Astrocyte (in vitro differentiated cells and primary cell): ENCODE results near the gene RAET1G. TPM values are rescaled to one million over a fixed set of nuclear protein-coding genes. Genes with fewer than 3 reads are reported as not detected.

Source experiments
- DNase-seq: peaks from one replicate; pipeline ENCODE4 v3.0.0-alpha.2; 2010; ENCODE audit warnings: low read depth
- FAIRE-seq: peaks from 2 replicates; lab custom pipeline; 2011; peaks lifted over from hg19 to GRCh38; lab: Jason Lieb, UNC
- H2AFZ ChIP-seq: 2 replicates; pipeline ENCODE4 v1.6.0; 2012; ENCODE audit warnings: low read depth, low read length, inconsistent platforms
- H3K27ac ChIP-seq: 2 replicates; pipeline ENCODE4 v1.5.1; 2011; ENCODE audit warnings: low read depth, low read length, inconsistent platforms
- H3K27me3 ChIP-seq: 2 replicates; pipeline ENCODE4 v1.6.0; 2011; ENCODE audit warnings: low read length, inconsistent platforms; ENCODE audit not compliant: insufficient read depth
- H3K36me3 ChIP-seq: 2 replicates; pipeline ENCODE4 v1.5.1; 2011; ENCODE audit warnings: low read length, inconsistent platforms; ENCODE audit not compliant: insufficient read depth
- H3K4me1 ChIP-seq: 2 replicates; pipeline ENCODE4 v1.5.1; 2011; ENCODE audit warnings: low read length, inconsistent platforms; ENCODE audit not compliant: insufficient read depth
- H3K4me2 ChIP-seq: 2 replicates; pipeline ENCODE4 v1.6.0; 2012; ENCODE audit warnings: low read length, inconsistent platforms
- H3K4me3 ChIP-seq: 2 replicates; pipeline ENCODE4 v1.5.1; 2011; ENCODE audit warnings: low read depth, mild to moderate bottlenecking, low read length, inconsistent platforms; ENCODE audit not compliant: insufficient read depth
- H3K79me2 ChIP-seq: 2 replicates; pipeline ENCODE4 v1.6.0; 2012; ENCODE audit warnings: mild to moderate bottlenecking, low read length, inconsistent platforms; ENCODE audit not compliant: insufficient read depth
- H3K9ac ChIP-seq: 2 replicates; pipeline ENCODE4 v1.6.0; 2012; ENCODE audit warnings: mild to moderate bottlenecking, low read length, inconsistent platforms
- H3K9me3 ChIP-seq: 2 replicates; pipeline ENCODE4 v1.5.1; 2012; ENCODE audit warnings: low read depth, mild to moderate bottlenecking, low read length, inconsistent platforms; ENCODE audit not compliant: insufficient read depth
- H4K20me1 ChIP-seq: 2 replicates; pipeline ENCODE4 v1.6.0; 2012; ENCODE audit warnings: low read length, inconsistent platforms; ENCODE audit not compliant: insufficient read depth
- H3K27ac Mint-ChIP-seq: one replicate; pipeline ENCODE4 v1.8.0; 2021; ENCODE audit warnings: mild to moderate bottlenecking, mixed read lengths; ENCODE audit not compliant: unreplicated experiment
- H3K27me3 Mint-ChIP-seq: one replicate; pipeline ENCODE4 v1.8.0; 2021; ENCODE audit warnings: low read depth, mixed read lengths; ENCODE audit not compliant: unreplicated experiment
- H3K36me3 Mint-ChIP-seq: one replicate; pipeline ENCODE4 v1.8.0; 2021; ENCODE audit warnings: low read depth, mixed read lengths; ENCODE audit not compliant: unreplicated experiment
- H3K4me1 Mint-ChIP-seq: one replicate; pipeline ENCODE4 v1.8.0; 2021; ENCODE audit warnings: low read depth, mixed read lengths; ENCODE audit not compliant: unreplicated experiment
- H3K4me3 Mint-ChIP-seq: one replicate; pipeline ENCODE4 v1.8.0; 2021; ENCODE audit warnings: mild to moderate bottlenecking, moderate library complexity, mixed read lengths; ENCODE audit not compliant: unreplicated experiment
- H3K9me3 Mint-ChIP-seq: one replicate; pipeline ENCODE4 v1.8.0; 2021; ENCODE audit warnings: mild to moderate bottlenecking, mixed read lengths; ENCODE audit not compliant: unreplicated experiment
- EZH2 ChIP-seq: IDR thresholded peaks from 2 replicates; pipeline ENCODE4 v1.6.1; 2012; ENCODE audit warnings: mild to moderate bottlenecking, low read length, inconsistent platforms; ENCODE audit not compliant: insufficient read depth
- total RNA-seq: library from RNA; stranded (reverse); gene quantifications from 2 replicates; pipeline ENCODE4 v1.2.1, GENCODE V29; 2021
- TF ChIP-seq, protein P1 (sequence below): IDR thresholded peaks from 2 replicates; pipeline ENCODE4 v1.5.1; 2011; ENCODE audit warnings: low read depth, mild to moderate bottlenecking, inconsistent platforms, low read length, moderate library complexity; ENCODE audit not compliant: insufficient read depth

The RAET1G gene
- total RNA-seq, 1 donor from 2014 or later: not detected

DNA sequence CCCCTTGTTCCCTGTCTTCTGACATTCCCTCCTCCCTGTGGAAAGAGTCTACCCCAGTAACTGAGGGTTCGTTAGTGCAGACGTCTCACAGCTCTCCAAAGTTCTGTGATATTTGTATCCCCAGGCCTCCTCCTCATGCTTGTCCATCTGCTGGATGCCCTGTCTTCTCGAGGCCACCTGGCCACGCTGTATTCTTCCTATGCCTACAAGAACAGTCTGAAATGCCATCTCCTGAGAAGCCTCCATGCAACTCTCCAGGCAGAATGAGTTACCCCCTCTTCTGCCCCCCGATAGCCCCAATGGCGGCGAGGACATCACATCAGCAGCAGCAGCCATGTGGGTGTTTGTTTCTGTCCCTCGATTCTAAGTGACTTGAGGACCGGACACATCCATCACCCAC lies 28.2 kb upstream of the RAET1G start:
- H3K27me3 ChIP-seq: peaks cover 46% of the 10 kb centered on the region
- Mint-ChIP-seq H3K4me1 (peaks cover 2% of the 10 kb centered on the region), H3K36me3 (peaks cover 4% of the 10 kb centered on the region), H3K27me3 (peaks cover 79% of the 10 kb centered on the region), H3K9me3 (peaks cover 4% of the 10 kb centered on the region), H3K27ac (no peak overlapping the region), H3K4me3 (no peak overlapping the region)
- FAIRE-seq (no peak), DNase-seq (no peak)
- H3K27ac ChIP-seq: no peak overlapping the region
- H3K36me3 ChIP-seq: no peaks in the 10 kb centered on the region
- H2AFZ ChIP-seq: no peak overlapping the region
- no peaks in the 10 kb centered on the region for H4K20me1 ChIP-seq
- no peak overlapping the region for H3K9ac ChIP-seq
- H3K4me2 ChIP-seq: no peak overlapping the region
- H3K9me3 ChIP-seq: no peaks in the 10 kb centered on the region
- H3K4me3 ChIP-seq: no peak overlapping the region
- TF ChIP-seq EZH2: no peak
- TF ChIP-seq, protein P1, sequence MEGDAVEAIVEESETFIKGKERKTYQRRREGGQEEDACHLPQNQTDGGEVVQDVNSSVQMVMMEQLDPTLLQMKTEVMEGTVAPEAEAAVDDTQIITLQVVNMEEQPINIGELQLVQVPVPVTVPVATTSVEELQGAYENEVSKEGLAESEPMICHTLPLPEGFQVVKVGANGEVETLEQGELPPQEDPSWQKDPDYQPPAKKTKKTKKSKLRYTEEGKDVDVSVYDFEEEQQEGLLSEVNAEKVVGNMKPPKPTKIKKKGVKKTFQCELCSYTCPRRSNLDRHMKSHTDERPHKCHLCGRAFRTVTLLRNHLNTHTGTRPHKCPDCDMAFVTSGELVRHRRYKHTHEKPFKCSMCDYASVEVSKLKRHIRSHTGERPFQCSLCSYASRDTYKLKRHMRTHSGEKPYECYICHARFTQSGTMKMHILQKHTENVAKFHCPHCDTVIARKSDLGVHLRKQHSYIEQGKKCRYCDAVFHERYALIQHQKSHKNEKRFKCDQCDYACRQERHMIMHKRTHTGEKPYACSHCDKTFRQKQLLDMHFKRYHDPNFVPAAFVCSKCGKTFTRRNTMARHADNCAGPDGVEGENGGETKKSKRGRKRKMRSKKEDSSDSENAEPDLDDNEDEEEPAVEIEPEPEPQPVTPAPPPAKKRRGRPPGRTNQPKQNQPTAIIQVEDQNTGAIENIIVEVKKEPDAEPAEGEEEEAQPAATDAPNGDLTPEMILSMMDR: no peak
- no peaks in the 10 kb centered on the region for H3K4me1 ChIP-seq
- H3K79me2 ChIP-seq: no peaks in the 10 kb centered on the region

DNA sequence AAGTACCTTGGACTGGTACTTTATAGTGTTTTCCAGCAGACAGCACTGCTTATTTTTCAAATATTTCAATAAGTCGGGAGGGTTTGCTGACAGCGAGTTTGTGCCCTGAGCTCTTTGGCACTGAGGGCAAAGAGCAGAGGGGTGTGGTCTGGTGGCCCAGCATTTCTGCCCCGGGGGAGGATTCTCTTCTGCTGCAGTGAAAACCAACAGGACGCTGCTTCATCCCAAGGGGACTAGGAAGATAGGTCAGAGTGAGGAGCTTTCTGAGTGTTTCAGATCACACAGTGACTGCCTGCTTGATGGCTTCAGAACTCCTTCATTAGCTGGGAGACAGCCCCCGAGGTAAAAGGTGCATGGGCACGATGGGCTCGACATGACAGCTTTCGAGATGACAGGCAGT lies 27.5 kb upstream of the RAET1G start:
- H3K4me3 ChIP-seq: no peak overlapping the region
- Mint-ChIP-seq H3K4me1 (peaks cover 2% of the 10 kb centered on the region), H3K27me3 (peaks cover 76% of the 10 kb centered on the region), H3K27ac (no peak overlapping the region), H3K9me3 (peaks cover 4% of the 10 kb centered on the region), H3K4me3 (no peak overlapping the region), H3K36me3 (peaks cover 4% of the 10 kb centered on the region)
- no peaks in the 10 kb centered on the region for H3K79me2 ChIP-seq
- H3K27me3 ChIP-seq: peaks cover 39% of the 10 kb centered on the region
- H3K9ac ChIP-seq: no peak overlapping the region
- H3K4me2 ChIP-seq: no peak overlapping the region
- no peaks in the 10 kb centered on the region for H4K20me1 ChIP-seq
- FAIRE-seq: no peak
- H3K27ac ChIP-seq: no peak overlapping the region
- DNase-seq: no peak
- no peaks in the 10 kb centered on the region for H3K4me1 ChIP-seq
- H2AFZ ChIP-seq: no peak overlapping the region
- H3K9me3 ChIP-seq: no peaks in the 10 kb centered on the region
- TF ChIP-seq, protein P1: no peak
- no peak for TF ChIP-seq EZH2
- no peaks in the 10 kb centered on the region for H3K36me3 ChIP-seq

DNA sequence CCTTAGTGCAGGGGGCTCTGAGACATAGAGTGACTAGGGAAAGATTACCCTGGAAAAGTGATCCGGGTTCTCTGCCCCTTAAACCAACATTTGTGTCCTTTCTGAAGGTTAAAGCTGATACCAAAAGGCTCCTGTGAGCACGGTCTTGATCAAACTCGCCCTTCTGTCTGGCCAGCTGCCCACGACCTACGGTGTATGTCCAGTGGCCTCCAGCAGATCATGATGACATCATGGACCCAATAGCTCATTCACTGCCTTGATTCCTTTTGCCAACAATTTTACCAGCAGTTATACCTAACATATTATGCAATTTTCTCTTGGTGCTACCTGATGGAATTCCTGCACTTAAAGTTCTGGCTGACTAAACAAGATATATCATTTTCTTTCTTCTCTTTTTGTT lies 25.7 kb upstream of the RAET1G start:
- Histone ChIP-seq H2AFZ (no peak overlapping the region), H3K79me2 (no peaks in the 10 kb centered on the region), H3K27ac (no peak overlapping the region), H3K4me3 (no peak overlapping the region), H3K4me2 (no peak overlapping the region), H3K9me3 (no peaks in the 10 kb centered on the region), H3K36me3 (no peaks in the 10 kb centered on the region), H3K4me1 (no peaks in the 10 kb centered on the region), H3K9ac (no peak overlapping the region), H3K27me3 (peaks cover 35% of the 10 kb centered on the region), H4K20me1 (no peaks in the 10 kb centered on the region)
- Mint-ChIP-seq H3K27ac (no peak overlapping the region), H3K4me1 (no peaks in the 10 kb centered on the region), H3K27me3 (peaks cover 76% of the 10 kb centered on the region), H3K9me3 (peaks cover 6% of the 10 kb centered on the region), H3K36me3 (peaks cover 7% of the 10 kb centered on the region), H3K4me3 (no peak overlapping the region)
- no peak for TF ChIP-seq EZH2
- FAIRE-seq (peak; percentile 9), DNase-seq (no peak)
